ENCODE measurements around the gene C11orf71.

C11orf71 gene

DNA sequence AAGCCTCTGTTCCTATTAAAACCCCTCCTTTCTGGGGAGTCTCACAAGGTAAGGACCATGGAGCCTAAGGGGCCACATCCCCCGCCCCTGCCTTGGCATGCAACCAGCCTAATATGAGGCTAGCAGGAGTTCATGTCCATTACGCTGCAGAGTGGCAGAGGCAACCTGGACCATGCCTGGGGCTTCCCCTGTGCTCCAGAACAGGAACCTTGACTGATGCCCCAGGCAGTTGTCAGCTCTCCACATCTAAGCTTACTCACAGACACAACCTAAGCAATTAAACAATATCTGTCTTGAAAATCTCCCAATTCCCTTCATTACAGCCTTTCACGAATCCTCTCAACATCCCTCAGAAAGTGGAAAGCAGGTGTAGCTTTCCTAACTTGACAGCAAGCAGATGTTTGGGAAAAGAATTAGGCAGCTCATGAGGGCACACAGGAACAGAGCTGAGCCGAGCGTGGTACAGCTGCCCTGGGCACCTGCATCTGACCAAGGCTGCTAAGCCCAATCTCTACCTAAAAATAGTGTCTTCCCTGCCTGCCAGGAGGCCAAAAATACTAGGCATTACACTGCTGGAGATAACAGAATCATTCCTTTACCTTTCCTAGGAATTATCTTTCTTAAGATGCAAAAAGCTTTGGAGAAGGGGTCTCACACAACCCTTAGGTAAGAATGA is 20.8 kb downstream of the C11orf71 start:
- H3K4me1 ChIP-seq (ENCODE audit: low read length): no peaks in the 10 kb centered on the region
- H3K27ac ChIP-seq (ENCODE audit: low read length): no peak overlapping the region
- no peaks in the 10 kb centered on the region for H3K9me2 ChIP-seq (replicated peaks; ENCODE audit: insufficient read depth, low read length)
- H4K20me1 ChIP-seq (ENCODE audit: insufficient read depth, low read length): no peaks in the 10 kb centered on the region
- TF ChIP-seq, protein P1, sequence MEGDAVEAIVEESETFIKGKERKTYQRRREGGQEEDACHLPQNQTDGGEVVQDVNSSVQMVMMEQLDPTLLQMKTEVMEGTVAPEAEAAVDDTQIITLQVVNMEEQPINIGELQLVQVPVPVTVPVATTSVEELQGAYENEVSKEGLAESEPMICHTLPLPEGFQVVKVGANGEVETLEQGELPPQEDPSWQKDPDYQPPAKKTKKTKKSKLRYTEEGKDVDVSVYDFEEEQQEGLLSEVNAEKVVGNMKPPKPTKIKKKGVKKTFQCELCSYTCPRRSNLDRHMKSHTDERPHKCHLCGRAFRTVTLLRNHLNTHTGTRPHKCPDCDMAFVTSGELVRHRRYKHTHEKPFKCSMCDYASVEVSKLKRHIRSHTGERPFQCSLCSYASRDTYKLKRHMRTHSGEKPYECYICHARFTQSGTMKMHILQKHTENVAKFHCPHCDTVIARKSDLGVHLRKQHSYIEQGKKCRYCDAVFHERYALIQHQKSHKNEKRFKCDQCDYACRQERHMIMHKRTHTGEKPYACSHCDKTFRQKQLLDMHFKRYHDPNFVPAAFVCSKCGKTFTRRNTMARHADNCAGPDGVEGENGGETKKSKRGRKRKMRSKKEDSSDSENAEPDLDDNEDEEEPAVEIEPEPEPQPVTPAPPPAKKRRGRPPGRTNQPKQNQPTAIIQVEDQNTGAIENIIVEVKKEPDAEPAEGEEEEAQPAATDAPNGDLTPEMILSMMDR (IDR thresholded peaks at IDR 0.05; ENCODE audit: low read length): no peak
- TF ChIP-seq EZH2phosphoT487 (IDR thresholded peaks at IDR 0.05; ENCODE audit: low read length) (no peak), EZH2 (optimal IDR thresholded peaks at IDR 0.05; ENCODE audit: low read depth, low read length) (no peak)
- H3K9ac ChIP-seq (ENCODE audit: low read length): no peak overlapping the region
- H3K79me2 ChIP-seq (ENCODE audit: low read length): no peaks in the 10 kb centered on the region
- no peak overlapping the region for H3K4me3 ChIP-seq (ENCODE audit: low read length)
- H3K9me3 ChIP-seq (replicated peaks; ENCODE audit: insufficient read depth, low read length): no peaks in the 10 kb centered on the region
- no peaks in the 10 kb centered on the region for H3F3A ChIP-seq (ENCODE audit: insufficient read depth, low read length)
- no peak for DNase-seq
- no peaks in the 10 kb centered on the region for H3K36me3 ChIP-seq (replicated peaks; ENCODE audit: insufficient read depth, low read length)
- no peak overlapping the region for H2AFZ ChIP-seq (ENCODE audit: low read length)
- H3K4me2 ChIP-seq (ENCODE audit: low read depth, low read length): no peak overlapping the region
- H3K27me3 ChIP-seq (replicated peaks; ENCODE audit: insufficient read depth, low read length): no peaks in the 10 kb centered on the region

DNA sequence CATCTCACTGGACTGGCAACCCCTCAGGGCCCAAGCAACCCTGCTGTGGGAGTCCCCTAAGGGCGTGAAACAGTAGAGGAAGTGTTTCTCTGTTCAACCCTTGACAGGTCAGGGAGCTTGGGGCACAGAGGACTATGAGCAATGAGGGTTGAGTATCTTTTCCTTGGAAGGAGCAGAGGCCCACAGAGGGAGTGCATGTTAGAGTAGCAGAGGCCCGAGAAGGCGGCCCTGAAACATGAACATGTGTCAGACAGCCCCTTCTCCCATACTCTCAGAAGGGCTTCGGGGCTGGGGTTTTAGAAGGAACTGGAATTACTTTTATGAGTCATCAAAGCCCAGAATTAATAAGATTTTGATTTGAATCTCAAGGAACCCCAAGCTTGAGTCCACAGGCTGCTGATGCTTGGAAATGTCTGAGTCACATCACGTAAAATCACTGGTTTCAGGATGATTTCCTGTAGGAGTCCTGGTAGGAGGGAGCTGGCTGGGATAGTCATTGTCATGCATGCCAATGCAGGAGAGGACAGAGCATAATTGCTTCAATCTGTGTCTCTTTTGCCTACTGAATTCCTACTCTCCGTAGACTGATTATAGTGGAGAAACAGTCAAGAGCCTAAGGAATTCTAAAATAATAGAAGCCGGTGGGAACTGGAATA is 22.6 kb downstream of the C11orf71 start:
- H3K36me3 ChIP-seq (replicated peaks; ENCODE audit: insufficient read depth, low read length): no peaks in the 10 kb centered on the region
- DNase-seq: no peak
- H3F3A ChIP-seq (ENCODE audit: insufficient read depth, low read length): no peaks in the 10 kb centered on the region
- H3K27me3 ChIP-seq (replicated peaks; ENCODE audit: insufficient read depth, low read length): no peaks in the 10 kb centered on the region
- H3K9me2 ChIP-seq (replicated peaks; ENCODE audit: insufficient read depth, low read length): no peaks in the 10 kb centered on the region
- no peaks in the 10 kb centered on the region for H3K79me2 ChIP-seq (ENCODE audit: low read length)
- H3K4me3 ChIP-seq (ENCODE audit: low read length): no peak overlapping the region
- H3K4me2 ChIP-seq (ENCODE audit: low read depth, low read length): no peak overlapping the region
- H2AFZ ChIP-seq (ENCODE audit: low read length): no peak overlapping the region
- no peaks in the 10 kb centered on the region for H3K4me1 ChIP-seq (ENCODE audit: low read length)
- H4K20me1 ChIP-seq (ENCODE audit: insufficient read depth, low read length): no peaks in the 10 kb centered on the region
- no peak overlapping the region for H3K27ac ChIP-seq (ENCODE audit: low read length)
- H3K9me3 ChIP-seq (replicated peaks; ENCODE audit: insufficient read depth, low read length): no peaks in the 10 kb centered on the region
- no peak overlapping the region for H3K9ac ChIP-seq (ENCODE audit: low read length)
- TF ChIP-seq EZH2phosphoT487 (IDR thresholded peaks at IDR 0.05; ENCODE audit: low read length): no peak
- TF ChIP-seq, protein P1 (IDR thresholded peaks at IDR 0.05; ENCODE audit: low read length): no peak
- no peak for TF ChIP-seq EZH2 (optimal IDR thresholded peaks at IDR 0.05; ENCODE audit: low read depth, low read length)

DNA sequence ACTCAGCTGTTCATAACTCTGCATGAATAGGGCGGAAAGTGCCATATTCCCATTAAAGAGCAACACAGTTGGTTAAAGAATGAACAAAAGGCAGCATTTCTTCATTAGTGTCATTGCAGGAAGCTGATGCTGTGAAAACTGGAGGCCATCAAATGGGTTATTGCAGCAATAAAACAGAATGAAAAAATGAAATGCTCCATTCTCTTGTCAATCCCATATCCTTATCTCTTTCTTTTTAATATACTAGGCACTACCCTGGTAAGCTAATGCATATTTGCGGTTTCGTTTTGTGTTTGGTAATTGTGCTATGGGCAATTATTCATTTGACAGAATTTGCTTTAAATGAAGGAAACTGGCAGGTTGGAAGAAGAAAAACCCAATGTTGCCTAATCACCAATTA is 25.3 kb downstream of the C11orf71 start:
- DNase-seq: no peak
- no peaks in the 10 kb centered on the region for H3K79me2 ChIP-seq (ENCODE audit: low read length)

More for the DNA sequence above, 25.3 kb downstream of the C11orf71 start:
- H3K36me3 ChIP-seq (replicated peaks; ENCODE audit: insufficient read depth, low read length): no peaks in the 10 kb centered on the region
- H4K20me1 ChIP-seq (ENCODE audit: insufficient read depth, low read length): no peaks in the 10 kb centered on the region
- no peaks in the 10 kb centered on the region for H3K9me3 ChIP-seq (replicated peaks; ENCODE audit: insufficient read depth, low read length)
- no peaks in the 10 kb centered on the region for H3F3A ChIP-seq (ENCODE audit: insufficient read depth, low read length)
- TF ChIP-seq, protein P1 (IDR thresholded peaks at IDR 0.05; ENCODE audit: low read length): no peak
- TF ChIP-seq EZH2phosphoT487 (IDR thresholded peaks at IDR 0.05; ENCODE audit: low read length): no peak
- no peak for TF ChIP-seq EZH2 (optimal IDR thresholded peaks at IDR 0.05; ENCODE audit: low read depth, low read length)
- no peak overlapping the region for H3K4me2 ChIP-seq (ENCODE audit: low read depth, low read length)
- H3K4me3 ChIP-seq (ENCODE audit: low read length): no peak overlapping the region
- no peak overlapping the region for H3K9ac ChIP-seq (ENCODE audit: low read length)
- H3K9me2 ChIP-seq (replicated peaks; ENCODE audit: insufficient read depth, low read length): no peaks in the 10 kb centered on the region
- no peak overlapping the region for H3K27ac ChIP-seq (ENCODE audit: low read length)
- H2AFZ ChIP-seq (ENCODE audit: low read length): no peak overlapping the region
- no peaks in the 10 kb centered on the region for H3K4me1 ChIP-seq (ENCODE audit: low read length)
- H3K27me3 ChIP-seq (replicated peaks; ENCODE audit: insufficient read depth, low read length): no peaks in the 10 kb centered on the region

Measured in MM.1S (cell line).